ENCODE measurements around the gene L1CAM. TPM values are rescaled to one million over a fixed set of nuclear protein-coding genes. Genes with fewer than 3 reads are reported as not detected.

Gene L1CAM
- total RNA-seq, 1 donor from 2014 or later = 122 TPM

- Histone ChIP-seq H3K4me3 (ENCODE audit: low read depth, low read length) (no peak overlapping the region), H3K36me3 (ENCODE audit: control insufficient read depth, insufficient read depth, low read length) (no peaks in the 10 kb centered on the region), H3K27me3 (ENCODE audit: control insufficient read depth, insufficient read depth, low read length) (no peaks in the 10 kb centered on the region)
- TF ChIP-seq CTCF (IDR thresholded peaks at IDR 0.05; ENCODE audit: insufficient read depth, low read length, poor library complexity, severe bottlenecking) = no peak
- DNase-seq (ENCODE audit: low read depth) = no peak
These were observed 11.9 kb upstream of the L1CAM start for GRCh38 chrX:153897899-153898298.

- no peak for TF ChIP-seq CTCF (IDR thresholded peaks at IDR 0.05; ENCODE audit: insufficient read depth, low read length, poor library complexity, severe bottlenecking)
- H3K27me3 ChIP-seq (ENCODE audit: control insufficient read depth, insufficient read depth, low read length) = no peaks in the 10 kb centered on the region
- H3K36me3 ChIP-seq (ENCODE audit: control insufficient read depth, insufficient read depth, low read length) = no peaks in the 10 kb centered on the region
- no peak overlapping the region for H3K4me3 ChIP-seq (ENCODE audit: low read depth, low read length)
- no peak for DNase-seq (ENCODE audit: low read depth)
These were observed 3.1 kb upstream of the L1CAM start for GRCh38 chrX:153889123-153889522.

GRCh38 chrX:153888344-153888743 is 2.4 kb upstream of the L1CAM start:
- H3K4me3 ChIP-seq (ENCODE audit: low read depth, low read length) = no peak overlapping the region
- H3K27me3 ChIP-seq (ENCODE audit: control insufficient read depth, insufficient read depth, low read length) = no peaks in the 10 kb centered on the region
- TF ChIP-seq CTCF (IDR thresholded peaks at IDR 0.05; ENCODE audit: insufficient read depth, low read length, poor library complexity, severe bottlenecking) = no peak
- peaks cover under 1% of the 10 kb centered on the region for H3K36me3 ChIP-seq (ENCODE audit: control insufficient read depth, insufficient read depth, low read length)
- DNase-seq (ENCODE audit: low read depth) = no peak

GRCh38 chrX:153887385-153887784 is 1.4 kb upstream of the L1CAM start:
- DNase-seq (ENCODE audit: low read depth) = no peak
- no peaks in the 10 kb centered on the region for H3K27me3 ChIP-seq (ENCODE audit: control insufficient read depth, insufficient read depth, low read length)
- no peak for TF ChIP-seq CTCF (IDR thresholded peaks at IDR 0.05; ENCODE audit: insufficient read depth, low read length, poor library complexity, severe bottlenecking)
- peaks cover 1% of the 10 kb centered on the region for H3K36me3 ChIP-seq (ENCODE audit: control insufficient read depth, insufficient read depth, low read length)
- no peak overlapping the region for H3K4me3 ChIP-seq (ENCODE audit: low read depth, low read length)

GRCh38 chrX:153886915-153887314 is 942 bp upstream of the L1CAM start:
- no peak for TF ChIP-seq CTCF (IDR thresholded peaks at IDR 0.05; ENCODE audit: insufficient read depth, low read length, poor library complexity, severe bottlenecking)
- Histone ChIP-seq H3K4me3 (ENCODE audit: low read depth, low read length) (no peak overlapping the region), H3K36me3 (ENCODE audit: control insufficient read depth, insufficient read depth, low read length) (peaks cover 1% of the 10 kb centered on the region), H3K27me3 (ENCODE audit: control insufficient read depth, insufficient read depth, low read length) (no peaks in the 10 kb centered on the region)
- no peak for DNase-seq (ENCODE audit: low read depth)

GRCh38 chrX:153885208-153885787 is 675 bp downstream of the L1CAM start:
- H3K4me3 ChIP-seq (ENCODE audit: low read depth, low read length) = peak overlapping the region; percentile 45
- no peak for DNase-seq (ENCODE audit: low read depth)

More at GRCh38 chrX:153885208-153885787, 675 bp downstream of the L1CAM start:
- H3K36me3 ChIP-seq (ENCODE audit: control insufficient read depth, insufficient read depth, low read length) = peaks cover 1% of the 10 kb centered on the region
- no peaks in the 10 kb centered on the region for H3K27me3 ChIP-seq (ENCODE audit: control insufficient read depth, insufficient read depth, low read length)
- TF ChIP-seq CTCF (IDR thresholded peaks at IDR 0.05; ENCODE audit: insufficient read depth, low read length, poor library complexity, severe bottlenecking) = no peak
